GM18505 (cell line): ENCODE data around the gene XPO1.
"Not testable (repeated sequence)": the region's sequence is repeated elsewhere in the genome, so short reads cannot be mapped to it uniquely, and the experiment has no call there.

ENCODE experiments used
- ATAC-seq: cut with Tn5 transposase; IDR thresholded peaks from one replicate; pipeline ENCODE4 v1.9.1; 2021; ENCODE audit not compliant: unreplicated experiment
- POLR2A ChIP-seq: IDR thresholded peaks from 4 replicates; pipeline ENCODE4 v1.6.1; 2011; ENCODE audit warnings: borderline replicate concordance; ENCODE audit not compliant: insufficient read depth, insufficient read length; ENCODE audit errors: extremely low read depth

XPO1 gene

DNA sequence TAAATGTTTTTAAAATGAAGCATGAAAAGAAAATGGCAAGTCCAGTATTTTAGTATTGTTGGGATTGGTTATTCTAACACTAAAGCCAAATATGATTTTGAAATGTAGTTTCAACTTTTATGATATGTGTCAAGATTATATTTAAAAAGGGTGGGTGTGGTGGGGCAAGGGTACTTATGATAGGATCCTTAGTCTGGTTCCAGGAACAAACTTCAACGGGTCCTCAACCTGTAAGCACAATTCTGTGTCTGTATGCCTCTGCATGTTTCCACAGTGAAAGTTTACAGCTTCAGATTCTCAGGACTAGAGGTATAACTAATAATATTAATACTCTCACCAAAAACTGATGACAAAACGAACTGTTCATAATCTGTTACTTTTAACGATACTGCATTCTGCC lies 73.1 kb downstream of the XPO1 start:
- no peak for ATAC-seq
- no peak for TF ChIP-seq POLR2A

DNA sequence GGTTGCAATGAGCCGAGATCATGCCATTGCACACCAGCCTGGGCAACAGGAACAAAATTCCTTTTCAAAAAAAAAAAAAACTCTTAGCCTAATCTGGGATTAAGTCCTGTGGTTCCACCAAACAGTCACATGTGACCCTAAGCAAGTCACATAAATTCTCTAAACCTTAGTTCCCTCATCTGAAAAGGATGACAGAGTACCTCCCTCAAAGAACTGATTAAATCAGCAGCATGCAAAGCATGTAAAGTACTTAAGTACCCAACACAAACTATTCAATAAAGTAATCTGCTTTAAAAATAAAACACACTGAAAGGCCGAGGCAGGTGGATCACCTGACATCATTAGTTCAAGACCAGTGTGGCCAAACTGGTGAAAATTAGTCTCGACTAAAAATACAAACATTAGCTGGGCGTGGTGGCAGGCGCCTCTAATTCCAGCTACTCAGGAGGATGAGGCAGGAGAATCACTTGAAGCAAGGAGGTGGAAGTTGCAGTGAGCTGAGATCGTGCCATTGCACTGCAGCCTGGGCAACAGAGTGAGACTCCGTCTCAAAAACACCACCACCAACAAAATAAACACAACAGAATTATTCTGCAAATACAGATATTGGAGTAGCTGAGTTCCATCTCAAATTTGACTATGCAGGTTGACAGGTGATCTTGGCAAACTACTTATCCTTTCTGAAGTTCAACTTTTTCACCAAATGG lies 74.2 kb downstream of the XPO1 start:
- no peak for TF ChIP-seq POLR2A
- no peak for ATAC-seq

DNA sequence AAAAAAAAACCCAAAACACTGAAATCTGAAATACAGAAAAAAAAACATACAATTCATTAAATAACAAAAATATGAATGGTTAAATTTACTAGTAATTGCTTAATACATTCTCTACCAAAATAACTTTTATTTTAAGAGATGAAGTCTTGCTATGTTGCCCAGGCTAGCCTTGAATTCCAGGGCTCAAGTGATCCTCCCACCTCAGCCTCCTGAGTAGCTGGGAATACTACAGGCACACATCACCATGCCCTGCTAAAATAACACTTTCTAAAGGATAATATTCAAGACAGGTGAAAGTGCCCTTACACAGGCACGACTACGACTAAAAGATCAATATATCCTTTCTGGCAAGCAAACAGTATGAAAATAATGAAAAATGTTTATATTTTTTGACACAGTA lies 76.8 kb downstream of the XPO1 start:
- TF ChIP-seq POLR2A, result no peak
- no peak for ATAC-seq

DNA sequence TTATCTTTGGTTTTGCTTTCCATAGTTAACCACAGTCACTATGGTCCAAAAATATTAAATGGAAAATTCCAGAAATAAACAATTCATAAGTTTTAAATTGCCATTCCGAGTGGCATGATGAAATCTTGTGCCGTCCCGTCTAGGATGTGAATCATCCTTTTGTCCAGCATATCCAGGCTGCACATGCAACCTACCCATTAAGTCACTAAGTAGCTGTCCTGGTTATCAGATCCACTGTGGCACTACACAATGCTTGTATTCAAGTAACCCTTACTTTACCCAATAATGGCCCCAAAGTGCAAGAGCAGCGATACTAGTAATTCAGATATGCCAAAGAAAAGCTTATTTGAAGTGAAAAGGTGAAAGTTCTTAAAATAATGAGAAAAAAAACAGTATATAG lies 78.0 kb downstream of the XPO1 start:
- no peak for ATAC-seq
- no peak for TF ChIP-seq POLR2A

DNA sequence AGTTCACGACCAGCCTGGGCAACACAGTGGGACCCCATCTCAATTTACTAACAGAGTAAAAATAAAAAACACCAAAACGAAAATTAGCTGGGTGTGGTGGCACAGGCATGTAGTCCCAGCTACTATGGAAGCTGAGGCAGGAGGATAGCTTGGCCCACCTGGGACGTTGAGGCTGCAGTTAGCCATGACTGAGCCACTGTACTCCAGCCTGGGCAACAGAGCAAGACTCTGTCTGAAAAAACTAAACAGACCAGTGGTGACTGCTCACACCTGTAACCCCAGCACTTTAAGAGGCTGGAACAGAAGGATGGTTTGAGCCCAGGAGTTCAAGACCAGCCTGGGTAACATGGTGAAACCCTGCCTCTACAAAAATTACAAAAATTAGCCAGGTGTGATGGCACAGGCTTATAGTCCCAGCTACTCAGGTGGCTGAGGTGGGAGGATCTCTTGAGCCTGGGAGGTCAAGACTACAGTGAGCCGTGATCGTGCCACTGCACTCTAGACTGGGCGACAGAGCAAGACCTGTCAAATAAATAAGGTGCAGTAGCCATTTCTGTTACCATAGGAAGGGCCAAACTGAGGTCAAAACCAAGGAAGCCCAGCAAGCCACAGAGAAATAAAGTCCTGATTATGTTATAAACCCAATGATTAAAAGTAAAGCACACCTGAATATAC lies 81.3 kb downstream of the XPO1 start:
- TF ChIP-seq POLR2A, result no peak
- no peak for ATAC-seq

DNA sequence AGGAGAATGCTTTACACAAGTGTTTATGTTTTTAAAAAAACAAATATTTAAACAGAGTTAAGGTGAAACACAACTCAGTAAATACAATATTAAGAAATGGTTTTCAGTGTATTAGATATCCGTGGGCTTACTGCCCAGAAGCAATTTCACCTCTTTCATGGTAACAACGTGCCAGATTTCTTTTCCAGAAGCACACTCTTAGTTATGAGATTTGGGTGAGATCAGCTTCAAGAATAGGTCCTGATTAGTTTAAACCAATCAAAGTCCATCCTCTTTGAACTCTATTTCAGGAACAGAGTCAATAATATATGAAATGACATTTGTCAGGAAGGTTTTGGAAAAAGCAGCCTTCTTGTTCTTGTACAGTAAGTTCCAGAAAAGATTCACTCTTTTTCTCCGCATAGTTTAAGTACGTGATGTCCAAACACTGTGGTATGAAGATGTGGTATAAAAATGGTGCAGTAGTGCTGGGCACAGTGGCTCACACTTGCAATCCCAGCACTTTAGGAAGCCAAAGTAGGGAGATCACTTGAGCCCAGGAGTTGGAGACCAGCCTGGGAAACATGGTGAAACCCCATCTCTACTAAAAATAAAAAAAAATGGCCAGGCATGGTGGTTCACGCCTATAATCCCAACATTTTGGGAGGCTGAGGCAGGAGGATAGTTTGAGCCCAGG lies 81.9 kb downstream of the XPO1 start:
- ATAC-seq, result no peak
- TF ChIP-seq POLR2A, result no peak

DNA sequence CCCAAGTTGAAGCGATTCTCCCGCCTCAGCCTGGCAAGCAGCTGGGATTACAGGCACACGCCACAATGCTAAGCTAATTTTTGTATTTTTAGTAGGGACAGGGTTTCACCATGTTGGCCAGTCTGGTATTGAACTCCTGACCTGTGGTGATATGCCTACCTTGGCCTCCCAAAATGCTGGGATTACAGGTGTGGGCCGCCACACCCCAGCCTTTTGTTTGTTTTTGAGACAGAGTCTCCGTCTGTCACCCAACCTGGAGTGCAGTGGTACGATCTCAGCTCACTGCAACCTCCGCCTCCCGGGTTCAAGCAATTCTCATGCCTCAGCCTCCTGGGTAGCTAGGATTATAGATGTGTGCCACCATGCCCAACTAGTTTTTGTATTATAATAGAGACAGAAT lies 83.2 kb downstream of the XPO1 start:
- ATAC-seq, result not testable (repeated sequence)

DNA sequence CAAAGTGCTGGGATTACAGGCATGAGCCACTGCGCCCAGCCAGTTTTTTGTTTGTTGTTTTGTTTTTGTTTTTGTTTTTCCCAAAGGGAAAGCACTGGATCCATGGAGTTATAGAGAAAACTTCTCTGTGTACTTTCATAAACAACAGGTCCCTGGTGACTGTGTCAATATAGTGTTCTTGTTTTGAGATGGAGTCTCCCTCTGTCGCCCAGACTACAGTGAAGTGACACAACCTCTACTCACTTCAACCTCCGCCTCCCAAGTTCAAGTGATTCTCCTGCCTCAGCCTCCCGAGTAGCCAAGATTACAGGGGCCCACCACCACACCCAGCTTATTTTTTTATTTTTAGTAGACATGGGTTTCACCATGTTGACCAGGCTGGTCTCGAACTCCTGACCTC lies 83.8 kb downstream of the XPO1 start:
- no peak for ATAC-seq
- TF ChIP-seq POLR2A, result no peak

DNA sequence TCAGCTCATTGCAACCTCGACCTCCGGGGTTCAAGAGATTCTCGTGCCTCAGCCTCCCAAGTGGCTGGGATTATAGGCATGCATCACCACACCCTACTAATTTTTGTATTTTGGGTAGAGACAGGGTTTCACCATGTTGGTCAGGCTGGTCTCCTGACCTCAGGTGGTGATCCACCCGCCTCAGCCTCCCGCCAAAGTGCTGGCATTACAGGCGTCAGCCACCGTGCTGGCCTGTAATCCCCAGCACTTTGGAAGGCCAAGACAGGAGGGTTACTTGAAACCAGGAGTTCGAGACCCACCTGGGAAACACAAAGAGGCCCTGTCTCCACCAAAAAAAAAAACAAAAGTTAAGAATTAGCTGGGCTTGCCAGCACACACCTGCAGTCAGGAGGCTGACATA lies 85.8 kb downstream of the XPO1 start:
- no peak for ATAC-seq
- no peak for TF ChIP-seq POLR2A

DNA sequence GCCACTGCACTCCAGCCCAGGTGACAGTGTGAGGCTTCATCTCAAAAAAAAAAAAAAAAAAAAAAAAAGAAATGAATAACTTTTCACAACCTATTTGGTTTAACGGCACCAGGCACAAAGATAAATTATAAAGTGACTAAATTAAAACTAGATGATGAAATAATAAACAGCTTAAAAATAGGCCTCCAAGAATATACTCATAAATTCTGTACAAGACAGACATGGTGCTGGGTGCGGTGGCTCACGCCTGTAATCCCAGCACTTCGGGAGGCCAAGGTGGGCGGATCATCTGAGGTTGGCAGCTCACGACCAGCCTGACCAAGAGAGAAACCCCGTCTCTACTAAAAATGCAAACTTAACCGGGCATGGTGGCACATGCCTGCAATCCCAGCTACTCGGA lies 87.0 kb downstream of the XPO1 start:
- TF ChIP-seq POLR2A, result no peak

DNA sequence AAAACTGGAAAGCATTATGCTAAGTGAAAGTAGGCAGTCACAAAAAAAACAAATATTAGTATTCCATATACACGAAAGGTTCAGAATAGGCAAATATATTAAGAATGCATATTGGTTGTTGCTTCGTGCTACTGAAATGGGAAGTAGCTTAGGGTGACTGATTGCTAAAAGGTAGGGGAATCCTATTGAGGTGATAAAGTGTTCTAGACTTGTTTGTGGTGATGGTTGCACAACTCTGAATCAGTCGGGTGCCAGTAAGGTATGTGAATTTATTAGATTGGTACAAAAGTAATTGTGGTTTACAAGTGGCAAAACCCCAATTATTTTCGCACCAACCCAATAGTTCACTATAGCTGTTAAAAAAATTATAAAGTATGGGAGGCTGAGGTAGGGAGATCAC lies 88.0 kb downstream of the XPO1 start:
- TF ChIP-seq POLR2A, result no peak
- ATAC-seq, result peak; percentile 66

More for the DNA sequence above, 87.0 kb downstream of the XPO1 start:
- no peak for ATAC-seq

DNA sequence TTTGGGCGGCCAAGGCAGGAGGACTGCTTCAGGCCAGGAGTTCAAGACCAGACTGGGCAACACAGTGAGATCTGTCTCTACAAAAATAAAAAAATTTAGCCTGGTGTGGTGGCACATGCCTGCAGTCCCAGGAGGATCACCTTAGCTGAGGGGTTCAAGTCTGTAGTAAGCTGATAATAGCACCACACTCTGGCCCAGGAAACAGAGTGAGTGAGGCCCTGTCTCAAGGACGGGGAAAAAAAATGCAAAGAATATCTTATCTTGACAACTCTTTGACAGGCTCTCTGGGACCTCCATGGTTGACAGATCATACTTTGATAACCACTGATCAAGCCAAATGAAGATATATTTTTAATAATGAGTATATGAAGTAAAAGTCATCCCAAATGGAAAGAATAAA lies 89.9 kb downstream of the XPO1 start:
- TF ChIP-seq POLR2A, result no peak
- ATAC-seq, result no peak

DNA sequence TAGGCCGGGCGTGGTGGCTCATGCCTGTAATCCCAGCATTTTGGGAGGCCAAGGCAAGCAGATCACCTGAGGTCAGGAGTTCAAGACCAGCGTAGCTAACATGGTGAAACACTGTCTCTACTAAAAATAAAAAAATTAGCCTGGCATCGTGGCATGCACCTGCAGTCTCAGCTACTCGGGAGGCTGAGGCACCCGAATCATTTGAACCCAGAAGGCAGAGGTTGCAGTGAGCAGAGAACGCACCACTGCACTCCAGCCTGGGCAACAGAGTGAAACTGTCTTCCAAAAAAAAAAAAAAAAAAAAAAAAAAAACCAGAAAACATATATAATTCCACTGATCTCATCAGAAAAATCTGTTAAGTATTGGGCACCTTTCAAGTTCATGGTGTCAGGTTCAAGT lies 91.2 kb downstream of the XPO1 start:
- not testable (repeated sequence) for ATAC-seq

DNA sequence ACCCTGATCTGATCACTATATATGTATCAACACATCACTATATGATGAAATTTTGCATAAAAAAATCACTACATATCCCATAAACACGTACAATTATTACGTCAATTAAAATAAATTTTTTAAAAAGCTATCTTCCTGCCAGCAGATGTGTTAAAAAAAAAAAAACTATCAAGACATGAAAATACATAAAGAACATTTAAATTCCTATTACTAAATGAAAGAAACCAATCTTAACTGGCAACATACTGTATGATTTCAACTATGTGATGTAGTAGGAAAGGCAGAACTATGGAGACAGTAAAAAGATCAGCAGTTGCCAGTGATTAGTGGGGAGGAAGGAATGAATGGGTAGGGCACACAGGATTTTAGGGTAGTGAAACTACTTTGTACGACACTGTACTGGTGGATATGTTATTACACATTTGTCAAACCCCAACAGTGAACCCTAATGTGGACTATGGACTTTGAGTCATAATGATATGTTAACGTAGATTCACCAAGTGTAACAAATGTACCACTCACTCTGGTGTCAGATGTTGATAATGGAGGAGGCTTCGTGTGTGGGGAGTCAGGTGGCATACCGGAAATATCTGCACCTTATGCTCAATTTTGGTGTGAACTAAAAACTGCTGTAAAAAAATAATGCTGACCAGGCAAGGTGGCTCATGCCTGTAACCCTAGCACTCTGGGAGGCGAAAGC lies 94.7 kb downstream of the XPO1 start:
- TF ChIP-seq POLR2A, result no peak
- ATAC-seq, result peak; percentile 94
